WTC11 (cell line): ENCODE measurements around the gene UBFD1. TPM values are rescaled to one million over a fixed set of nuclear protein-coding genes. Genes with fewer than 3 reads are reported as not detected.

ENCODE experiments used
- ATAC-seq: fragments of 200-7000 bp; cut with Tn5 transposase; 2 replicates; pipeline ENCODE4 v1.10.0; 2021; ENCODE audit warnings: mild to moderate bottlenecking, moderate library complexity
- CTCF ChIA-PET: fragments of 300-600 bp; sonication (Branson Sonifier 250); formaldehyde crosslinking; loops from one replicate; lab custom pipeline; 2021; ENCODE audit warnings: antibody characterized with exemption; lab: Charles Lee
- POLR2A ChIA-PET: fragments of 350-600 bp; sonication (Branson Sonifier 250); formaldehyde crosslinking; loops from one replicate; lab custom pipeline; 2021; ENCODE audit warnings: antibody characterized with exemption; lab: Charles Lee
- DNase-seq: peaks from one replicate; pipeline ENCODE4 v3.0.0; 2021; ENCODE audit warnings: low spot score
- H3K27ac Mint-ChIP-seq: 2 replicates; pipeline ENCODE4 v1.8.0; 2021; ENCODE audit warnings: mixed read lengths
- H3K27me3 Mint-ChIP-seq: 2 replicates; pipeline ENCODE4 v1.8.0; 2021; ENCODE audit warnings: low read depth, mild to moderate bottlenecking, moderate library complexity, mixed read lengths
- H3K36me3 Mint-ChIP-seq: 2 replicates; pipeline ENCODE4 v1.8.0; 2021; ENCODE audit warnings: mixed read lengths
- H3K4me1 Mint-ChIP-seq: 2 replicates; pipeline ENCODE4 v1.8.0; 2022; ENCODE audit warnings: mixed read lengths
- H3K4me3 Mint-ChIP-seq: 2 replicates; pipeline ENCODE4 v1.8.0; 2021; ENCODE audit warnings: mild to moderate bottlenecking, moderate library complexity, mixed read lengths
- H3K9me3 Mint-ChIP-seq: 2 replicates; pipeline ENCODE4 v1.8.0; 2021; ENCODE audit warnings: mixed read lengths
- CBFB ChIP-seq: sonication (generic); formaldehyde crosslinking; IDR thresholded peaks from 2 replicates; pipeline ENCODE4 v1.8.1; 2022; ENCODE audit warnings: mild to moderate bottlenecking, low read depth, missing genetic modification reagents
- ESRRA ChIP-seq: sonication (generic); formaldehyde crosslinking; IDR thresholded peaks from 2 replicates; pipeline ENCODE4 v1.8.1; 2022; ENCODE audit warnings: mild to moderate bottlenecking, missing genetic modification reagents, borderline replicate concordance
- ETV6 ChIP-seq: sonication (generic); formaldehyde crosslinking; IDR thresholded peaks from 2 replicates; pipeline ENCODE4 v1.8.1; 2022; ENCODE audit warnings: mild to moderate bottlenecking, missing genetic modification reagents
- FOXK1 ChIP-seq: sonication (generic); formaldehyde crosslinking; IDR thresholded peaks from 2 replicates; pipeline ENCODE4 v1.8.0; 2022; ENCODE audit warnings: mild to moderate bottlenecking, moderate library complexity, missing genetic modification reagents
- GRHL2 ChIP-seq: fragments of 250-450 bp; sonication (Bioruptor Pico); IDR thresholded peaks from 2 replicates; pipeline ENCODE4 v1.8.0; 2022; ENCODE audit warnings: mild to moderate bottlenecking, moderate library complexity; ENCODE audit not compliant: insufficient replicate concordance, severe bottlenecking
- NFYB ChIP-seq: sonication (generic); formaldehyde crosslinking; conservative IDR thresholded peaks from 2 replicates; pipeline ENCODE4 v1.8.0; 2022; ENCODE audit warnings: low read depth, missing genetic modification reagents
- PRRX2 ChIP-seq: fragments of 250-450 bp; sonication (Bioruptor Pico); IDR thresholded peaks from 2 replicates; pipeline ENCODE4 v1.8.0; 2021; ENCODE audit warnings: mild to moderate bottlenecking
- SMAD3 ChIP-seq: sonication (generic); formaldehyde crosslinking; IDR thresholded peaks from 2 replicates; pipeline ENCODE4 v1.8.0; 2022; ENCODE audit warnings: missing genetic modification reagents, mild to moderate bottlenecking, borderline replicate concordance
- SMAD4 ChIP-seq: sonication (generic); formaldehyde crosslinking; IDR thresholded peaks from 2 replicates; pipeline ENCODE4 v1.8.0; 2022; ENCODE audit warnings: mild to moderate bottlenecking, missing genetic modification reagents
- SOX15 ChIP-seq: fragments of 250-450 bp; sonication (Bioruptor Pico); IDR thresholded peaks from 2 replicates; pipeline ENCODE4 v1.9.0; 2021; ENCODE audit warnings: mild to moderate bottlenecking
- TP53 ChIP-seq: sonication (generic); formaldehyde crosslinking; IDR thresholded peaks from 2 replicates; pipeline ENCODE4 v1.8.1; 2023; ENCODE audit warnings: mild to moderate bottlenecking, missing genetic modification reagents
- ZNF121 ChIP-seq: sonication (generic); formaldehyde crosslinking; IDR thresholded peaks from 2 replicates; pipeline ENCODE4 v1.8.0; 2023; ENCODE audit warnings: missing genetic modification reagents
- ZNF423 ChIP-seq: fragments of 250-450 bp; sonication (Bioruptor Pico); IDR thresholded peaks from 2 replicates; pipeline ENCODE4 v2.1.2; 2022; ENCODE audit warnings: mild to moderate bottlenecking, moderate library complexity
- ZNF532 ChIP-seq: fragments of 250-450 bp; sonication (Bioruptor Pico); IDR thresholded peaks from 2 replicates; pipeline ENCODE4 v1.9.0; 2021; ENCODE audit warnings: mild to moderate bottlenecking, borderline replicate concordance
- ZNF671 ChIP-seq: fragments of 250-450 bp; sonication (Bioruptor Pico); IDR thresholded peaks from 2 replicates; pipeline ENCODE4 v1.8.0; 2021; ENCODE audit warnings: mild to moderate bottlenecking
- total RNA-seq: library from RNA; stranded (reverse); gene quantifications from 3 replicates; pipeline ENCODE4 v1.2.3, GENCODE V29; 2021
- TF ChIP-seq, protein P1 (sequence below): sonication (generic); formaldehyde crosslinking; IDR thresholded peaks from 2 replicates; pipeline ENCODE4 v1.8.1; 2022; ENCODE audit warnings: mild to moderate bottlenecking, moderate library complexity, missing genetic modification reagents
- TF ChIP-seq, protein P2 (sequence below): sonication (generic); formaldehyde crosslinking; IDR thresholded peaks from 2 replicates; pipeline ENCODE4 v1.8.0; 2022; ENCODE audit warnings: mild to moderate bottlenecking, missing genetic modification reagents
- TF ChIP-seq, protein P3 (sequence below): sonication (generic); formaldehyde crosslinking; IDR thresholded peaks from 2 replicates; pipeline ENCODE4 v1.8.1; 2022; ENCODE audit warnings: missing genetic modification reagents, borderline replicate concordance
- TF ChIP-seq, protein P4 (sequence below): sonication (generic); formaldehyde crosslinking; IDR thresholded peaks from 2 replicates; pipeline ENCODE4 v1.8.0; 2023; ENCODE audit warnings: mild to moderate bottlenecking, missing genetic modification reagents
- TF ChIP-seq, protein P5 (sequence below): sonication (generic); formaldehyde crosslinking; IDR thresholded peaks from 2 replicates; pipeline ENCODE4 v1.8.1; 2022; ENCODE audit warnings: low read depth, mild to moderate bottlenecking, moderate library complexity, missing genetic modification reagents, borderline replicate concordance
- TF ChIP-seq, protein P6 (sequence below): sonication (generic); formaldehyde crosslinking; IDR thresholded peaks from 2 replicates; pipeline ENCODE4 v1.8.0; 2022; ENCODE audit warnings: missing genetic modification reagents

UBFD1 gene
- total RNA-seq, 1 experiment from 2014 or later = 128 TPM

GRCh38 chr16:23564575-23565363 is 7.2 kb downstream of the UBFD1 start:
- Mint-ChIP-seq H3K4me3 (no peak overlapping the region), H3K36me3 (peaks cover 71% of the 10 kb centered on the region), H3K27ac (no peak overlapping the region), H3K27me3 (no peaks in the 10 kb centered on the region), H3K9me3 (no peaks in the 10 kb centered on the region), H3K4me1 (no peaks in the 10 kb centered on the region)
- TF ChIP-seq SMAD4 (CRISPR knock-in tag) = no peak
- TF ChIP-seq, protein P1, sequence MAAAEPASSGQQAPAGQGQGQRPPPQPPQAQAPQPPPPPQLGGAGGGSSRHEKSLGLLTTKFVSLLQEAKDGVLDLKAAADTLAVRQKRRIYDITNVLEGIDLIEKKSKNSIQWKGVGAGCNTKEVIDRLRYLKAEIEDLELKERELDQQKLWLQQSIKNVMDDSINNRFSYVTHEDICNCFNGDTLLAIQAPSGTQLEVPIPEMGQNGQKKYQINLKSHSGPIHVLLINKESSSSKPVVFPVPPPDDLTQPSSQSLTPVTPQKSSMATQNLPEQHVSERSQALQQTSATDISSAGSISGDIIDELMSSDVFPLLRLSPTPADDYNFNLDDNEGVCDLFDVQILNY (CRISPR knock-in tag) = no peak
- TF ChIP-seq NFYB = no peak
- no peak for TF ChIP-seq ZNF671
- TF ChIP-seq SMAD3 (CRISPR knock-in tag) = no peak
- TF ChIP-seq ESRRA (CRISPR knock-in tag) = no peak
- no peak for TF ChIP-seq CBFB
- TF ChIP-seq ETV6 = no peak
- no peak for TF ChIP-seq TP53 (CRISPR knock-in tag)
- TF ChIP-seq GRHL2 (CRISPR knock-in tag) = no peak
- TF ChIP-seq ZNF121 = no peak
- TF ChIP-seq, protein P2, sequence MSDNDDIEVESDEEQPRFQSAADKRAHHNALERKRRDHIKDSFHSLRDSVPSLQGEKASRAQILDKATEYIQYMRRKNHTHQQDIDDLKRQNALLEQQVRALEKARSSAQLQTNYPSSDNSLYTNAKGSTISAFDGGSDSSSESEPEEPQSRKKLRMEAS = no peak
- TF ChIP-seq, protein P3, sequence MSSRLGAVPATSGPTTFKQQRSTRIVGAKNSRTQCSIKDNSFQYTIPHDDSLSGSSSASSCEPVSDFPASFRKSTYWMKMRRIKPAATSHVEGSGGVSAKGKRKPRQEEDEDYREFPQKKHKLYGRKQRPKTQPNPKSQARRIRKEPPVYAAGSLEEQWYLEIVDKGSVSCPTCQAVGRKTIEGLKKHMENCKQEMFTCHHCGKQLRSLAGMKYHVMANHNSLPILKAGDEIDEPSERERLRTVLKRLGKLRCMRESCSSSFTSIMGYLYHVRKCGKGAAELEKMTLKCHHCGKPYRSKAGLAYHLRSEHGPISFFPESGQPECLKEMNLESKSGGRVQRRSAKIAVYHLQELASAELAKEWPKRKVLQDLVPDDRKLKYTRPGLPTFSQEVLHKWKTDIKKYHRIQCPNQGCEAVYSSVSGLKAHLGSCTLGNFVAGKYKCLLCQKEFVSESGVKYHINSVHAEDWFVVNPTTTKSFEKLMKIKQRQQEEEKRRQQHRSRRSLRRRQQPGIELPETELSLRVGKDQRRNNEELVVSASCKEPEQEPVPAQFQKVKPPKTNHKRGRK = no peak
- no peak for TF ChIP-seq ZNF532
- no peak for DNase-seq
- ChIA-PET CTCF (no interaction called here), POLR2A (no interaction called here)
- no peak for ATAC-seq

GRCh38 chr16:23566724-23567123 is 9.2 kb downstream of the UBFD1 start:
- no peak for ATAC-seq
- DNase-seq = no peak
- no peak overlapping the region for H3K27ac Mint-ChIP-seq
- H3K27me3 Mint-ChIP-seq = no peaks in the 10 kb centered on the region
- TF ChIP-seq, protein P4, sequence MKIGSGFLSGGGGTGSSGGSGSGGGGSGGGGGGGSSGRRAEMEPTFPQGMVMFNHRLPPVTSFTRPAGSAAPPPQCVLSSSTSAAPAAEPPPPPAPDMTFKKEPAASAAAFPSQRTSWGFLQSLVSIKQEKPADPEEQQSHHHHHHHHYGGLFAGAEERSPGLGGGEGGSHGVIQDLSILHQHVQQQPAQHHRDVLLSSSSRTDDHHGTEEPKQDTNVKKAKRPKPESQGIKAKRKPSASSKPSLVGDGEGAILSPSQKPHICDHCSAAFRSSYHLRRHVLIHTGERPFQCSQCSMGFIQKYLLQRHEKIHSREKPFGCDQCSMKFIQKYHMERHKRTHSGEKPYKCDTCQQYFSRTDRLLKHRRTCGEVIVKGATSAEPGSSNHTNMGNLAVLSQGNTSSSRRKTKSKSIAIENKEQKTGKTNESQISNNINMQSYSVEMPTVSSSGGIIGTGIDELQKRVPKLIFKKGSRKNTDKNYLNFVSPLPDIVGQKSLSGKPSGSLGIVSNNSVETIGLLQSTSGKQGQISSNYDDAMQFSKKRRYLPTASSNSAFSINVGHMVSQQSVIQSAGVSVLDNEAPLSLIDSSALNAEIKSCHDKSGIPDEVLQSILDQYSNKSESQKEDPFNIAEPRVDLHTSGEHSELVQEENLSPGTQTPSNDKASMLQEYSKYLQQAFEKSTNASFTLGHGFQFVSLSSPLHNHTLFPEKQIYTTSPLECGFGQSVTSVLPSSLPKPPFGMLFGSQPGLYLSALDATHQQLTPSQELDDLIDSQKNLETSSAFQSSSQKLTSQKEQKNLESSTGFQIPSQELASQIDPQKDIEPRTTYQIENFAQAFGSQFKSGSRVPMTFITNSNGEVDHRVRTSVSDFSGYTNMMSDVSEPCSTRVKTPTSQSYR (CRISPR knock-in tag) = no peak
- TF ChIP-seq ZNF423 = no peak
- TF ChIP-seq, protein P5, sequence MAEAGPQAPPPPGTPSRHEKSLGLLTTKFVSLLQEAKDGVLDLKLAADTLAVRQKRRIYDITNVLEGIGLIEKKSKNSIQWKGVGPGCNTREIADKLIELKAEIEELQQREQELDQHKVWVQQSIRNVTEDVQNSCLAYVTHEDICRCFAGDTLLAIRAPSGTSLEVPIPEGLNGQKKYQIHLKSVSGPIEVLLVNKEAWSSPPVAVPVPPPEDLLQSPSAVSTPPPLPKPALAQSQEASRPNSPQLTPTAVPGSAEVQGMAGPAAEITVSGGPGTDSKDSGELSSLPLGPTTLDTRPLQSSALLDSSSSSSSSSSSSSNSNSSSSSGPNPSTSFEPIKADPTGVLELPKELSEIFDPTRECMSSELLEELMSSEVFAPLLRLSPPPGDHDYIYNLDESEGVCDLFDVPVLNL (CRISPR knock-in tag) = no peak
- no peak for TF ChIP-seq PRRX2 (CRISPR knock-in tag)
- no peak for TF ChIP-seq SOX15 (CRISPR knock-in tag)
- TF ChIP-seq, protein P6, sequence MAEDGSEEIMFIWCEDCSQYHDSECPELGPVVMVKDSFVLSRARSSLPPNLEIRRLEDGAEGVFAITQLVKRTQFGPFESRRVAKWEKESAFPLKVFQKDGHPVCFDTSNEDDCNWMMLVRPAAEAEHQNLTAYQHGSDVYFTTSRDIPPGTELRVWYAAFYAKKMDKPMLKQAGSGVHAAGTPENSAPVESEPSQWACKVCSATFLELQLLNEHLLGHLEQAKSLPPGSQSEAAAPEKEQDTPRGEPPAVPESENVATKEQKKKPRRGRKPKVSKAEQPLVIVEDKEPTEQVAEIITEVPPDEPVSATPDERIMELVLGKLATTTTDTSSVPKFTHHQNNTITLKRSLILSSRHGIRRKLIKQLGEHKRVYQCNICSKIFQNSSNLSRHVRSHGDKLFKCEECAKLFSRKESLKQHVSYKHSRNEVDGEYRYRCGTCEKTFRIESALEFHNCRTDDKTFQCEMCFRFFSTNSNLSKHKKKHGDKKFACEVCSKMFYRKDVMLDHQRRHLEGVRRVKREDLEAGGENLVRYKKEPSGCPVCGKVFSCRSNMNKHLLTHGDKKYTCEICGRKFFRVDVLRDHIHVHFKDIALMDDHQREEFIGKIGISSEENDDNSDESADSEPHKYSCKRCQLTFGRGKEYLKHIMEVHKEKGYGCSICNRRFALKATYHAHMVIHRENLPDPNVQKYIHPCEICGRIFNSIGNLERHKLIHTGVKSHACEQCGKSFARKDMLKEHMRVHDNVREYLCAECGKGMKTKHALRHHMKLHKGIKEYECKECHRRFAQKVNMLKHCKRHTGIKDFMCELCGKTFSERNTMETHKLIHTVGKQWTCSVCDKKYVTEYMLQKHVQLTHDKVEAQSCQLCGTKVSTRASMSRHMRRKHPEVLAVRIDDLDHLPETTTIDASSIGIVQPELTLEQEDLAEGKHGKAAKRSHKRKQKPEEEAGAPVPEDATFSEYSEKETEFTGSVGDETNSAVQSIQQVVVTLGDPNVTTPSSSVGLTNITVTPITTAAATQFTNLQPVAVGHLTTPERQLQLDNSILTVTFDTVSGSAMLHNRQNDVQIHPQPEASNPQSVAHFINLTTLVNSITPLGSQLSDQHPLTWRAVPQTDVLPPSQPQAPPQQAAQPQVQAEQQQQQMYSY = no peak
- TF ChIP-seq FOXK1 = no peak
- no peak for TF ChIP-seq SMAD4 (CRISPR knock-in tag)
- no peak overlapping the region for H3K4me3 Mint-ChIP-seq
- ChIA-PET CTCF (no interaction called here), POLR2A (no interaction called here)
- peaks cover 78% of the 10 kb centered on the region for H3K36me3 Mint-ChIP-seq
- no peaks in the 10 kb centered on the region for H3K4me1 Mint-ChIP-seq
- no peaks in the 10 kb centered on the region for H3K9me3 Mint-ChIP-seq
